Keratinocyte (primary cell): ENCODE results near the gene DDX54.

Source experiments
- EZH2 ChIP-seq: IDR thresholded peaks from one replicate; pipeline ENCODE4 v1.6.1; 2012; ENCODE audit warnings: inconsistent platforms, mild to moderate bottlenecking, low read length, moderate library complexity
- TF ChIP-seq, protein P1 (sequence below), 3 experiments: IDR thresholded peaks in 1 of 3; conservative IDR thresholded peaks in 1 of 3; optimal IDR thresholded peaks in 1 of 3; 2 replicates in 2 of 3; 3 replicates in 1 of 3; pipeline versions ENCODE3 to v1.5.1; 2011; ENCODE audit warnings: low read length in 3 of 3, mild to moderate bottlenecking in 3 of 3, moderate library complexity in 2 of 3, control low read depth in 1 of 3, inconsistent platforms in 1 of 3; ENCODE audit not compliant: insufficient read depth in 2 of 3; ENCODE audit errors: extremely low read depth in 1 of 3

DNA sequence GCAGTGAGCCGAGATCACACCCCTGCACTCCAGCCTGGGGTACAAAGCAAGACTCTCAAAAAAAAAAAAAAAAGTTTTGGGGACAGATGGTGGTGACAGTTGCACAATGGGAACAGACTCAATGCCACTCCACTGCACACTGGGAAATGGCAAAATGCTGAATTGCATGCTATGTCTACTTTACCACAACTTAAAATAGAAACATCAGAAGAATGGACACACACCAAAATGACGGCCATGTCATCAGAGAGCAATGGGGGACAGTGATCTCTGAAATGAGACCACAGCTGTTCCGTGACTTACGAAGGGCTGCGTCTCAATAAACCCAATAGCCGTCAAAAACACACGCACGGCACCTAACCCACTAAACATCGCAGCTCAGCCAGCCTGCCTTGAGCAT is 13.7 kb downstream of the DDX54 start:
- TF ChIP-seq, protein P1, sequence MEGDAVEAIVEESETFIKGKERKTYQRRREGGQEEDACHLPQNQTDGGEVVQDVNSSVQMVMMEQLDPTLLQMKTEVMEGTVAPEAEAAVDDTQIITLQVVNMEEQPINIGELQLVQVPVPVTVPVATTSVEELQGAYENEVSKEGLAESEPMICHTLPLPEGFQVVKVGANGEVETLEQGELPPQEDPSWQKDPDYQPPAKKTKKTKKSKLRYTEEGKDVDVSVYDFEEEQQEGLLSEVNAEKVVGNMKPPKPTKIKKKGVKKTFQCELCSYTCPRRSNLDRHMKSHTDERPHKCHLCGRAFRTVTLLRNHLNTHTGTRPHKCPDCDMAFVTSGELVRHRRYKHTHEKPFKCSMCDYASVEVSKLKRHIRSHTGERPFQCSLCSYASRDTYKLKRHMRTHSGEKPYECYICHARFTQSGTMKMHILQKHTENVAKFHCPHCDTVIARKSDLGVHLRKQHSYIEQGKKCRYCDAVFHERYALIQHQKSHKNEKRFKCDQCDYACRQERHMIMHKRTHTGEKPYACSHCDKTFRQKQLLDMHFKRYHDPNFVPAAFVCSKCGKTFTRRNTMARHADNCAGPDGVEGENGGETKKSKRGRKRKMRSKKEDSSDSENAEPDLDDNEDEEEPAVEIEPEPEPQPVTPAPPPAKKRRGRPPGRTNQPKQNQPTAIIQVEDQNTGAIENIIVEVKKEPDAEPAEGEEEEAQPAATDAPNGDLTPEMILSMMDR (optimal IDR thresholded peaks at IDR 0.05 in 1 of 3, IDR thresholded peaks at IDR 0.05 in 1 of 3, conservative IDR thresholded peaks at IDR 0.05 in 1 of 3; ENCODE audit: extremely low read depth in 1 of 3, insufficient read depth in 2 of 3, low read length in 3 of 3): no peak
- TF ChIP-seq EZH2: no peak
